Parietal lobe (tissue), 2 donors: ENCODE results near the gene RCN1. TPM values are rescaled to one million over a fixed set of nuclear protein-coding genes. Genes with fewer than 3 reads are reported as not detected.

ENCODE experiments used
- small RNA-seq: library from RNA; depleted of rRNA; stranded (forward); fragments of <200 nt; gene quantifications from one replicate; pipeline ENCODE3, GENCODE V24; 2014; ENCODE audit warnings: low replicate concordance
- total RNA-seq: library from RNA; depleted of rRNA; stranded (reverse); fragments of >200 nt; gene quantifications from one replicate; pipeline ENCODE4 v1.2.3, GENCODE V29; 2014

The RCN1 gene
- total RNA-seq: 16.6 TPM

DNA sequence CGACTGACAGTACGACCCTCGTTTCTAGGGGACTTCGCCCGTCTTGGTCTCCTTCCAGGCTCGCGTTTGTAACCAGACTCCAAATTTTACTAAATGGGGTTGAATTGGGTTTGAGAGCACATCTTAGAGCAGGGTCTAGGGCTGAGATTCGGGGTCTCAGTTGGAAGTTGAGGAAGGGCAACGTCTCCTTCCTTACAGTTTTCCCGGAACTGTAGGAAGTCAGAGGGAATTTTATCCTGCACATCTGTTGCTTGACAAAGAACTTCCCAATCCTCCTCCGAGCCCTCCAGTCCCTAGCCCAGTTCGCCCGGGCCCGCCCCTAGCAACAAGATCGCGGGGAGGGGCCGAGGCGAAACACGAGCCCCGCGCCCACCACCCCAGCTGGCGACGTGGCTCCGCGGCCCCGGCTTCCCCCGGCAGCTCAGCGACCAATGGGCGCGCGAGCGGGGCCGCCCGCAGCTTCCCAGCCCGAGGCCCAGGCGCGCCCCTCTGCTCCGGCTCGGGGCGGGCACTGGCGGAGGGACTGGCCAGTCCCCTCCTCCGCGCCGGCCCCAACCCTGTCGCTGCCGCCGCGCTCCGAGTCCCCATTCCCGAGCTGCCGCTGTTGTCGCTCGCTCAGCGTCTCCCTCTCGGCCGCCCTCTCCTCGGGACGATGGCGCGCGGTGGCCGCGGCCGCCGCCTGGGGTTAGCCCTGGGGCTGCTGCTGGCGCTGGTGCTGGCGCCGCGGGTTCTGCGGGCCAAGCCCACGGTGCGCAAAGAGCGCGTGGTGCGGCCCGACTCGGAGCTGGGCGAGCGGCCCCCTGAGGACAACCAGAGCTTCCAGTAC lies at the start of gene RCN1:
TSS of gene RCN1 (plus strand) at position 530 of the 826 bp plus-strand sequence. CDS start at position 653, 123 bp downstream.

Small RNA genes lying within 50 kb of the gene (small RNA-seq; reads per million reads assigned to genes)
- not detected for gene RF00012
